ENCODE data around the gene SLC16A14.

DNA sequence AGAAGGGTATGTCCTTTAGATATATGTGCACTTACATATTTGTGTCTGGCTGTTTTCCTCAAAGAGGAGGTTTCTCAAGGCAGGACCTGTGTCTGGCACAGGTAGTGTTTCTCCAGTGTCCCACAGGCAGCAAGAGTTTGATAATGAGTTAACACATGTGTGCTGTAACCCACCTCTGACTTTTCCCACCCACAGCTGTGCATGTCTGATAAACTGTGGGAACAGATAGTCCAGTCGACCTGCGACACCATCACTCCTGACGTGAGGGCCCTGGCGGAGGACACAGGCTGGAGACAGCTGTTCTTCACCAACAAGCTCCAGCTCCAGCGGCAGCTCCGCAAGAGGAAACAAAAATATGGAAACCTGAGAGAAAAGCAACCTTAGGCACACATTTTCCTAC, 58.2 kb downstream of the SLC16A14 start:
- TF ChIP-seq, protein P1, sequence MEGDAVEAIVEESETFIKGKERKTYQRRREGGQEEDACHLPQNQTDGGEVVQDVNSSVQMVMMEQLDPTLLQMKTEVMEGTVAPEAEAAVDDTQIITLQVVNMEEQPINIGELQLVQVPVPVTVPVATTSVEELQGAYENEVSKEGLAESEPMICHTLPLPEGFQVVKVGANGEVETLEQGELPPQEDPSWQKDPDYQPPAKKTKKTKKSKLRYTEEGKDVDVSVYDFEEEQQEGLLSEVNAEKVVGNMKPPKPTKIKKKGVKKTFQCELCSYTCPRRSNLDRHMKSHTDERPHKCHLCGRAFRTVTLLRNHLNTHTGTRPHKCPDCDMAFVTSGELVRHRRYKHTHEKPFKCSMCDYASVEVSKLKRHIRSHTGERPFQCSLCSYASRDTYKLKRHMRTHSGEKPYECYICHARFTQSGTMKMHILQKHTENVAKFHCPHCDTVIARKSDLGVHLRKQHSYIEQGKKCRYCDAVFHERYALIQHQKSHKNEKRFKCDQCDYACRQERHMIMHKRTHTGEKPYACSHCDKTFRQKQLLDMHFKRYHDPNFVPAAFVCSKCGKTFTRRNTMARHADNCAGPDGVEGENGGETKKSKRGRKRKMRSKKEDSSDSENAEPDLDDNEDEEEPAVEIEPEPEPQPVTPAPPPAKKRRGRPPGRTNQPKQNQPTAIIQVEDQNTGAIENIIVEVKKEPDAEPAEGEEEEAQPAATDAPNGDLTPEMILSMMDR (IDR thresholded peaks at IDR 0.05) = no peak
- no peak for TF ChIP-seq EP300 (IDR thresholded peaks at IDR 0.05)
- no peak for TF ChIP-seq POLR2A (IDR thresholded peaks at IDR 0.05)

All from tibial nerve (tissue), 4 donors.